Sigmoid colon (tissue), 7 donors: ENCODE results near the gene NECTIN1. TPM values are rescaled to one million over a fixed set of nuclear protein-coding genes. Genes with fewer than 3 reads are reported as not detected.

Experiments
- DNase-seq: peaks from one replicate; pipeline ENCODE4 v3.0.0-alpha.2; 2019
- H3K27ac ChIP-seq, 4 donors: fragments of 200-600 bp; sonication (generic); one replicate each; pipeline ENCODE4 v1.5.1; 2016 to 2019; ENCODE audit warnings: mild to moderate bottlenecking in 1 of 4
- H3K27me3 ChIP-seq, 3 donors: fragments of 200-600 bp; sonication (generic); one replicate each; pipeline ENCODE4 v1.5.1; 2019; ENCODE audit warnings: mild to moderate bottlenecking in 1 of 3
- H3K36me3 ChIP-seq, 4 donors: fragments of 200-600 bp; sonication (generic); one replicate each; pipeline ENCODE4 v1.5.1; 2016 to 2019
- H3K4me1 ChIP-seq, 4 donors: fragments of 200-600 bp; sonication (generic); one replicate each; pipeline ENCODE4 v1.5.1; 2017 to 2019
- H3K4me3 ChIP-seq, 4 donors: fragments of 200-600 bp; sonication (generic); one replicate each; pipeline ENCODE4 v1.5.1; 2017 to 2019; ENCODE audit warnings: mild to moderate bottlenecking in 2 of 4, moderate library complexity in 1 of 4
- H3K9me3 ChIP-seq, 4 donors: fragments of 200-600 bp in 3 of 4; sonication (generic) in 3 of 4; one replicate each; pipeline versions ENCODE4 v1.5.1 to v1.6.1; 2013 to 2019
- EP300 ChIP-seq, 4 donors: sonication (generic); formaldehyde crosslinking; IDR thresholded peaks; one replicate each; pipeline ENCODE4 v1.6.1; 2017; ENCODE audit warnings: antibody characterized with exemption in 4 of 4
- POLR2A ChIP-seq, 2 donors: fragments of 450-650 bp; IDR thresholded peaks; one replicate each; pipeline ENCODE4 v1.6.1; 2016; ENCODE audit warnings: antibody characterized with exemption in 2 of 2, mild to moderate bottlenecking in 2 of 2, moderate library complexity in 2 of 2
- POLR2AphosphoS5 ChIP-seq, 4 donors: sonication (generic); formaldehyde crosslinking; IDR thresholded peaks; one replicate each; pipeline ENCODE4 v1.6.1; 2017; ENCODE audit warnings: antibody characterized with exemption in 4 of 4
- WGBS, 2 donors: extraction: QIAGEN DNeasy Blood & Tissue Kit; methylation state at CpG; one replicate each; pipeline ENCODE4 v1.1.7; 2013; 5-methylcytosine and 5-hydroxymethylcytosine counted together
- intact Hi-C: fragments of 100-400 bp; cut with DNase I; formaldehyde crosslinking; loops from one replicate; pipeline ENCODE4 v1.15.1; 2023
- polyA plus RNA-seq, 3 donors: library from polyadenylated mRNA; stranded (reverse); fragments of 200-250 nt; gene quantifications; one replicate each; pipeline ENCODE4 v1.2.3, GENCODE V29; 2013
- total RNA-seq, 4 donors: library from RNA; depleted of rRNA; stranded (reverse); fragments of >200 nt; gene quantifications; one replicate each; pipeline ENCODE4 v1.1.0, GENCODE V29; 2016
- TF ChIP-seq, protein P1 (sequence below), 4 experiments: fragments of 450-650 bp in 3 of 4; fragments of 200-600 bp in 1 of 4; IDR thresholded peaks; one replicate each; pipeline ENCODE4 v1.5.1; 2016 to 2019; ENCODE audit warnings: antibody characterized with exemption in 4 of 4, mild to moderate bottlenecking in 3 of 4, moderate library complexity in 2 of 4
- donor health status: healthy with polysubstance abuse.
- donor health status: Bipolar disorder and iron deficiency.
- donor health status: healthy.

The NECTIN1 gene
- total and polyA plus RNA-seq, 7 donors, result 0.16 to 19.0 (median 1.7) TPM

- WGBS, 2 donors, result 71 to 78% methylated on average over 12 of the region's 12 CpGs
These were observed 77.0 kb downstream of the NECTIN1 start for GRCh38 chr11:119651802-119652584.

GRCh38 chr11:119650251-119650650 is 78.7 kb downstream of the NECTIN1 start:
- Histone ChIP-seq H3K27me3 (peaks cover 0 to 3% (median 0%) of the 10 kb centered on the region in 3 donors), H3K27ac (no peak overlapping the region), H3K36me3 (no peaks in the 10 kb centered on the region), H3K4me3 (no peak overlapping the region), H3K4me1 (no peaks in the 10 kb centered on the region), H3K9me3 (no peaks in the 10 kb centered on the region)
- WGBS, 2 donors, result 72 to 79% methylated on average over 6 of the region's 6 CpGs
- DNase-seq, result no peak
- intact Hi-C loops, result no loop called here
- TF ChIP-seq, protein P1, sequence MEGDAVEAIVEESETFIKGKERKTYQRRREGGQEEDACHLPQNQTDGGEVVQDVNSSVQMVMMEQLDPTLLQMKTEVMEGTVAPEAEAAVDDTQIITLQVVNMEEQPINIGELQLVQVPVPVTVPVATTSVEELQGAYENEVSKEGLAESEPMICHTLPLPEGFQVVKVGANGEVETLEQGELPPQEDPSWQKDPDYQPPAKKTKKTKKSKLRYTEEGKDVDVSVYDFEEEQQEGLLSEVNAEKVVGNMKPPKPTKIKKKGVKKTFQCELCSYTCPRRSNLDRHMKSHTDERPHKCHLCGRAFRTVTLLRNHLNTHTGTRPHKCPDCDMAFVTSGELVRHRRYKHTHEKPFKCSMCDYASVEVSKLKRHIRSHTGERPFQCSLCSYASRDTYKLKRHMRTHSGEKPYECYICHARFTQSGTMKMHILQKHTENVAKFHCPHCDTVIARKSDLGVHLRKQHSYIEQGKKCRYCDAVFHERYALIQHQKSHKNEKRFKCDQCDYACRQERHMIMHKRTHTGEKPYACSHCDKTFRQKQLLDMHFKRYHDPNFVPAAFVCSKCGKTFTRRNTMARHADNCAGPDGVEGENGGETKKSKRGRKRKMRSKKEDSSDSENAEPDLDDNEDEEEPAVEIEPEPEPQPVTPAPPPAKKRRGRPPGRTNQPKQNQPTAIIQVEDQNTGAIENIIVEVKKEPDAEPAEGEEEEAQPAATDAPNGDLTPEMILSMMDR (IDR thresholded peaks at IDR 0.05), result no peak
- TF ChIP-seq EP300 (IDR thresholded peaks at IDR 0.05), result no peak
- TF ChIP-seq POLR2A (IDR thresholded peaks at IDR 0.05), result no peak
- TF ChIP-seq POLR2AphosphoS5 (IDR thresholded peaks at IDR 0.05), result no peak

More at GRCh38 chr11:119651802-119652584, 77.0 kb downstream of the NECTIN1 start:
- H3K27ac ChIP-seq, result no peak overlapping the region
- DNase-seq, result no peak
- intact Hi-C loops, result no loop called here
- H3K36me3 ChIP-seq, result no peaks in the 10 kb centered on the region
- no peaks in the 10 kb centered on the region for H3K9me3 ChIP-seq
- H3K27me3 ChIP-seq, result peaks cover 0 to 3% (median 0%) of the 10 kb centered on the region in 3 donors
- H3K4me1 ChIP-seq, result no peaks in the 10 kb centered on the region
- no peak overlapping the region for H3K4me3 ChIP-seq
- no peak for TF ChIP-seq POLR2AphosphoS5 (IDR thresholded peaks at IDR 0.05)
- no peak for TF ChIP-seq EP300 (IDR thresholded peaks at IDR 0.05)
- no peak for TF ChIP-seq POLR2A (IDR thresholded peaks at IDR 0.05)
- TF ChIP-seq, protein P1 (IDR thresholded peaks at IDR 0.05), result no peak

GRCh38 chr11:119647254-119647653 is 81.7 kb downstream of the NECTIN1 start:
- Histone ChIP-seq H3K27me3 (no peaks in the 10 kb centered on the region), H3K27ac (no peak overlapping the region), H3K36me3 (no peaks in the 10 kb centered on the region), H3K9me3 (no peaks in the 10 kb centered on the region), H3K4me1 (no peaks in the 10 kb centered on the region), H3K4me3 (no peak overlapping the region)
- 66 to 73% methylated on average over 3 of the region's 3 CpGs for WGBS, 2 donors
- DNase-seq, result no peak
- no peak for TF ChIP-seq POLR2AphosphoS5 (IDR thresholded peaks at IDR 0.05)
- TF ChIP-seq POLR2A (IDR thresholded peaks at IDR 0.05), result no peak
- no peak for TF ChIP-seq EP300 (IDR thresholded peaks at IDR 0.05)
- TF ChIP-seq, protein P1 (IDR thresholded peaks at IDR 0.05), result no peak
- intact Hi-C loops, result no loop called here

DNA sequence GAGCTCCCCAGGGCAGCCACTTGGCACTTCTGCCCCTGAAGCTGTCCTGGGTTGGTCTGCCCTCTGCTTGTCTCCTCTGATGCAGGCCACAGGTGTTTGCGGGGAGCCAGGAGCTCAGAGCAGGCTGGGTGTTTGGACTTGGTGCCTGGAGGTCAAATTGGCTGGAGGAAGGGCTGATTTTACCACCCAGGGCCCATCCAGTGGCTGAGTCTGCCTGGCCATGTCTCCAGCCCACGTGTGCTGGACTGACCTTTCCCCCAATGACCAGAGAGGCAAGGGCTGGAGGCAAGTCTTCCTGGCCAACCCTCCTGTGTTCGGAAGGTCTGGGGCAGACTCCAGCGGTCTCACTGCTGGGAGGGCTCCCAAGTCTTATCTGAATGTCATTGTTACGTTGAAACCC is 84.0 kb downstream of the NECTIN1 start:
- DNase-seq, result no peak
- H3K27ac ChIP-seq, result no peak overlapping the region

More for the DNA sequence above, 84.0 kb downstream of the NECTIN1 start:
- H3K9me3 ChIP-seq, result no peaks in the 10 kb centered on the region
- peaks cover 0 to 2% (median 0%) of the 10 kb centered on the region in 3 donors for H3K27me3 ChIP-seq
- TF ChIP-seq POLR2A (IDR thresholded peaks at IDR 0.05), result no peak
- no peak for TF ChIP-seq EP300 (IDR thresholded peaks at IDR 0.05)
- TF ChIP-seq, protein P1 (IDR thresholded peaks at IDR 0.05), result no peak
- TF ChIP-seq POLR2AphosphoS5 (IDR thresholded peaks at IDR 0.05), result no peak
- no peaks in the 10 kb centered on the region for H3K4me1 ChIP-seq
- intact Hi-C loops, result no loop called here
- no peaks in the 10 kb centered on the region for H3K36me3 ChIP-seq
- H3K4me3 ChIP-seq, result no peak overlapping the region
- 76 to 84% methylated on average over 5 of the region's 5 CpGs for WGBS, 2 donors
